HUES64 (cell line): ENCODE data around the gene CYP4F12.
"Not testable (repeated sequence)": the region's sequence is repeated elsewhere in the genome, so short reads cannot be mapped to it uniquely, and the experiment has no call there.

Source experiments
- H3K27ac ChIP-seq: 2 replicates; pipeline ENCODE4 v1.7.0; 2013; ENCODE audit warnings: low read depth, low read length, inconsistent platforms
- H3K27me3 ChIP-seq: 2 replicates; pipeline ENCODE4 v1.6.1; 2013; ENCODE audit warnings: mild to moderate bottlenecking, low read length; ENCODE audit not compliant: insufficient read depth
- H3K36me3 ChIP-seq: 2 replicates; pipeline ENCODE4 v1.6.1; 2013; ENCODE audit warnings: mild to moderate bottlenecking, low read length; ENCODE audit not compliant: insufficient read depth
- H3K4me1 ChIP-seq: 2 replicates; pipeline ENCODE4 v1.6.1; 2013; ENCODE audit warnings: mild to moderate bottlenecking, low read length, moderate library complexity; ENCODE audit not compliant: insufficient read depth
- H3K4me3 ChIP-seq: 2 replicates; pipeline ENCODE4 v1.5.1; 2013; ENCODE audit warnings: mild to moderate bottlenecking, low read length, moderate library complexity
- H3K9ac ChIP-seq: 2 replicates; pipeline ENCODE4 v1.6.1; 2013; ENCODE audit warnings: mild to moderate bottlenecking, low read depth, low read length
- H3K9me3 ChIP-seq: 2 replicates; pipeline ENCODE4 v1.6.1; 2013; ENCODE audit warnings: low read depth, low read length; ENCODE audit not compliant: insufficient read depth
- WGBS: fragments of 150-250, 120-280 bp; methylation state at CpG from one replicate; pipeline ENCODE4 v1.1.7; 2013; ENCODE audit warnings: missing lambda C conversion rate; 5-methylcytosine and 5-hydroxymethylcytosine counted together

Gene CYP4F12

GRCh38 chr19:15639596-15639995 lies 33.3 kb upstream of the CYP4F12 start:
- no peak overlapping the region for H3K4me3 ChIP-seq
- H3K4me1 ChIP-seq = no peaks in the 10 kb centered on the region

GRCh38 chr19:15640294-15640903 lies 32.5 kb upstream of the CYP4F12 start, which contains the start of gene CYP4F3:
Gene CYP4F3, plus strand, starts transcription at chr19:15640897. Its CDS starts 519 bp downstream, at chr19:15641416.
- Histone ChIP-seq H3K27me3 (no peaks in the 10 kb centered on the region), H3K36me3 (no peaks in the 10 kb centered on the region), H3K9me3 (peaks cover 89% of the 10 kb centered on the region), H3K27ac (no peak within 1 kb of the TSS), H3K9ac (no peak within 1 kb of the TSS), H3K4me3 (no peak within 1 kb of the TSS), H3K4me1 (no peaks in the 10 kb centered on the region)
- 72% methylated on average over 6 of the region's 6 CpGs for WGBS

More at GRCh38 chr19:15639596-15639995, 33.3 kb upstream of the CYP4F12 start:
- Histone ChIP-seq H3K27ac (no peak overlapping the region), H3K27me3 (no peaks in the 10 kb centered on the region), H3K9ac (no peak overlapping the region), H3K36me3 (no peaks in the 10 kb centered on the region), H3K9me3 (peaks cover 89% of the 10 kb centered on the region)

GRCh38 chr19:15640904-15641597 lies 31.8 kb upstream of the CYP4F12 start:
- Histone ChIP-seq H3K9ac (no peak overlapping the region), H3K4me1 (no peaks in the 10 kb centered on the region), H3K4me3 (no peak overlapping the region), H3K36me3 (no peaks in the 10 kb centered on the region), H3K27me3 (no peaks in the 10 kb centered on the region), H3K27ac (no peak overlapping the region), H3K9me3 (peaks cover 89% of the 10 kb centered on the region)
- WGBS = 68% methylated on average over 12 of the region's 12 CpGs

- H3K9ac ChIP-seq = no peak overlapping the region
- peaks cover 93% of the 10 kb centered on the region for H3K9me3 ChIP-seq
- 77% methylated on average over 5 of the region's 5 CpGs for WGBS
- no peak overlapping the region for H3K27ac ChIP-seq
- H3K4me1 ChIP-seq = no peaks in the 10 kb centered on the region
- no peak overlapping the region for H3K4me3 ChIP-seq
- no peaks in the 10 kb centered on the region for H3K27me3 ChIP-seq
- H3K36me3 ChIP-seq = no peaks in the 10 kb centered on the region
Observed at GRCh38 chr19:15641901-15642491, 30.9 kb upstream of the CYP4F12 start.

GRCh38 chr19:15642807-15643206 lies 30.1 kb upstream of the CYP4F12 start:
- H3K4me3 ChIP-seq = no peak overlapping the region
- no peaks in the 10 kb centered on the region for H3K36me3 ChIP-seq
- H3K9ac ChIP-seq = no peak overlapping the region
- H3K27me3 ChIP-seq = no peaks in the 10 kb centered on the region
- H3K4me1 ChIP-seq = no peaks in the 10 kb centered on the region
- H3K9me3 ChIP-seq = peaks cover 93% of the 10 kb centered on the region
- no peak overlapping the region for H3K27ac ChIP-seq

- H3K9me3 ChIP-seq = peaks cover 92% of the 10 kb centered on the region
- no peaks in the 10 kb centered on the region for H3K27me3 ChIP-seq
- no peak overlapping the region for H3K9ac ChIP-seq
- no peaks in the 10 kb centered on the region for H3K36me3 ChIP-seq
- H3K4me3 ChIP-seq = no peak overlapping the region
- no peak overlapping the region for H3K27ac ChIP-seq
- no peaks in the 10 kb centered on the region for H3K4me1 ChIP-seq
- WGBS = 75% methylated on average over 3 of the region's 3 CpGs
Observed at GRCh38 chr19:15643387-15643786, 29.5 kb upstream of the CYP4F12 start.

- H3K27me3 ChIP-seq = no peaks in the 10 kb centered on the region
- WGBS = 80% methylated on average over 3 of the region's 3 CpGs
- no peak overlapping the region for H3K9ac ChIP-seq
Observed at GRCh38 chr19:15644066-15644741, 28.7 kb upstream of the CYP4F12 start.

GRCh38 chr19:15644816-15645215 lies 28.1 kb upstream of the CYP4F12 start:
- Histone ChIP-seq H3K36me3 (no peaks in the 10 kb centered on the region), H3K4me1 (no peaks in the 10 kb centered on the region), H3K27ac (no peak overlapping the region), H3K9me3 (peaks cover 93% of the 10 kb centered on the region), H3K9ac (no peak overlapping the region), H3K27me3 (no peaks in the 10 kb centered on the region), H3K4me3 (no peak overlapping the region)
- 54% methylated on average over 3 of the region's 3 CpGs for WGBS

More at GRCh38 chr19:15644066-15644741, 28.7 kb upstream of the CYP4F12 start:
- H3K27ac ChIP-seq = no peak overlapping the region
- no peaks in the 10 kb centered on the region for H3K36me3 ChIP-seq
- H3K9me3 ChIP-seq = peaks cover 93% of the 10 kb centered on the region
- H3K4me1 ChIP-seq = no peaks in the 10 kb centered on the region
- H3K4me3 ChIP-seq = no peak overlapping the region

- WGBS = 50% methylated on average over 2 of the region's 2 CpGs
- no peak overlapping the region for H3K4me3 ChIP-seq
Observed at GRCh38 chr19:15649526-15649925, 23.4 kb upstream of the CYP4F12 start.

GRCh38 chr19:15650123-15650522 lies 22.8 kb upstream of the CYP4F12 start:
- not testable (repeated sequence) for H3K9ac ChIP-seq, H3K27ac ChIP-seq, H3K4me3 ChIP-seq, H3K36me3 ChIP-seq, H3K27me3 ChIP-seq, H3K4me1 ChIP-seq
- H3K9me3 ChIP-seq = peaks cover 84% of the 10 kb centered on the region

More at GRCh38 chr19:15649526-15649925, 23.4 kb upstream of the CYP4F12 start:
- no peaks in the 10 kb centered on the region for H3K27me3 ChIP-seq
- H3K9me3 ChIP-seq = peaks cover 85% of the 10 kb centered on the region
- H3K36me3 ChIP-seq = no peaks in the 10 kb centered on the region
- no peaks in the 10 kb centered on the region for H3K4me1 ChIP-seq
- no peak overlapping the region for H3K27ac ChIP-seq
- no peak overlapping the region for H3K9ac ChIP-seq

GRCh38 chr19:15651791-15652190 lies 21.1 kb upstream of the CYP4F12 start:
- Histone ChIP-seq H3K4me1 (no peaks in the 10 kb centered on the region), H3K9ac (no peak overlapping the region), H3K4me3 (no peak overlapping the region), H3K9me3 (peaks cover 77% of the 10 kb centered on the region), H3K36me3 (no peaks in the 10 kb centered on the region), H3K27ac (no peak overlapping the region), H3K27me3 (no peaks in the 10 kb centered on the region)
- WGBS = 64% methylated on average over 3 of the region's 3 CpGs
